Measurements from ENCODE around the gene GLOD5.

The GLOD5 gene

GRCh38 chrX:48761674-48762471, at the start of gene GLOD5:
Gene GLOD5 (plus strand): TSS chrX:48761747. CDS start chrX:48761791, 44 bp downstream.
- DNase-seq (ENCODE audit: low read depth) = no peak

- no peak for DNase-seq (ENCODE audit: low read depth)
Measured at GRCh38 chrX:48711929-48712505, 49.5 kb upstream of the GLOD5 start.

- DNase-seq (ENCODE audit: low read depth) = no peak
Measured at GRCh38 chrX:48713847-48714246, 47.7 kb upstream of the GLOD5 start.

GRCh38 chrX:48714573-48714972, 47.0 kb upstream of the GLOD5 start:
- DNase-seq (ENCODE audit: low read depth) = no peak

GRCh38 chrX:48715072-48715471, 46.5 kb upstream of the GLOD5 start:
- DNase-seq (ENCODE audit: low read depth) = no peak

GRCh38 chrX:48715876-48716502, 45.6 kb upstream of the GLOD5 start:
- no peak for DNase-seq (ENCODE audit: low read depth)

GRCh38 chrX:48719958-48720357, 41.6 kb upstream of the GLOD5 start:
- no peak for DNase-seq (ENCODE audit: low read depth)

- no peak for DNase-seq (ENCODE audit: low read depth)
Measured at GRCh38 chrX:48720577-48721250, 40.8 kb upstream of the GLOD5 start.

GRCh38 chrX:48721916-48722315, 39.6 kb upstream of the GLOD5 start:
- no peak for DNase-seq (ENCODE audit: low read depth)

- DNase-seq (ENCODE audit: low read depth) = no peak
Measured at GRCh38 chrX:48726596-48726995, 35.0 kb upstream of the GLOD5 start.

- DNase-seq (ENCODE audit: low read depth) = no peak
Measured at GRCh38 chrX:48728653-48729052, 32.9 kb upstream of the GLOD5 start.

- DNase-seq (ENCODE audit: low read depth) = no peak
Measured at GRCh38 chrX:48736303-48736702, 25.2 kb upstream of the GLOD5 start.

- no peak for DNase-seq (ENCODE audit: low read depth)
Measured at GRCh38 chrX:48736878-48737212, 24.7 kb upstream of the GLOD5 start.

GRCh38 chrX:48737213-48737938, 24.2 kb upstream of the GLOD5 start:
- DNase-seq (ENCODE audit: low read depth) = peak; percentile 77

- no peak for DNase-seq (ENCODE audit: low read depth)
Measured at GRCh38 chrX:48737940-48738339, 23.6 kb upstream of the GLOD5 start.

- DNase-seq (ENCODE audit: low read depth) = no peak
Measured at GRCh38 chrX:48741834-48742233, 19.7 kb upstream of the GLOD5 start.

- no peak for DNase-seq (ENCODE audit: low read depth)
Measured at GRCh38 chrX:48745222-48745621, 16.3 kb upstream of the GLOD5 start.

GRCh38 chrX:48747415-48748016, 14.0 kb upstream of the GLOD5 start:
- no peak for DNase-seq (ENCODE audit: low read depth)

- no peak for DNase-seq (ENCODE audit: low read depth)
Measured at GRCh38 chrX:48749182-48749581, 12.4 kb upstream of the GLOD5 start.

GRCh38 chrX:48751343-48751742, 10.2 kb upstream of the GLOD5 start:
- no peak for DNase-seq (ENCODE audit: low read depth)

GRCh38 chrX:48752498-48752897, 9.0 kb upstream of the GLOD5 start:
- DNase-seq (ENCODE audit: low read depth) = no peak

- DNase-seq (ENCODE audit: low read depth) = no peak
Measured at GRCh38 chrX:48753708-48754228, 7.8 kb upstream of the GLOD5 start.
